AG10803 (cell line): Measurements from ENCODE around the gene UBP1.

Experiments
- DNase-seq: peaks from one replicate; pipeline ENCODE4 v3.0.0; 2010; ENCODE audit warnings: low read depth
- H3K4me3 ChIP-seq: 2 replicates; pipeline ENCODE4 v1.5.1; 2011; ENCODE audit warnings: mild to moderate bottlenecking, low read length, control low read depth
- CTCF ChIP-seq: conservative IDR thresholded peaks from 2 replicates; pipeline ENCODE4 v1.5.1; 2011; ENCODE audit warnings: mild to moderate bottlenecking, low read length, control low read depth, inconsistent platforms

Gene UBP1

GRCh38 chr3:33440328-33441224 lies at the start of gene UBP1:
UBP1 (minus strand) TSS chr3:33440405; CDS start chr3:33439848, 557 bp downstream.
- peak within 1 kb of the TSS; percentile 80 for H3K4me3 ChIP-seq
- peak; percentile 16; the same call in 1 of the 2 replicates for TF ChIP-seq CTCF
- peak; percentile 100 for DNase-seq

- TF ChIP-seq CTCF = no peak
- no peak for DNase-seq
- no peak overlapping the region for H3K4me3 ChIP-seq
These were observed 48.5 kb upstream of the UBP1 start for GRCh38 chr3:33488683-33489082.

DNA sequence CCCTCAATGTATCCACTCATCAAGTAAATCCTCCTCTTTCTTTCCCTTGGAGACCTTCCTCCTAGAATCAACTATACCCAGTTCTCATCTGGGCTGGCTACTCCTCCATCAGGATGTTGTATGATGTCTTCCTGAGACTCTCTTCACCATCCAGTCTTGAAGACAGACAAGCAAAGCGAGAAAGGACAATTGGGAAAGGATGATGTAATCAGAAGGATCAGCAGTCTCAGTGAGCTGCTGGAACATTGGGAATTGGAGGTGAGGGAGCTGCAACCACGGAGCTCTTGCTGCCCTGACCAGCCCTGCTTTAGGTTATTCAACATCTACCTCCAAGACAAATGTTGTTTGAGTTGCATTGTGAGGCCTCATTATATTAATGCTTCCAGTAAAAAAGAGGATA lies 48.0 kb upstream of the UBP1 start:
- TF ChIP-seq CTCF = no peak
- no peak overlapping the region for H3K4me3 ChIP-seq
- DNase-seq = no peak

GRCh38 chr3:33482111-33482521 lies 41.9 kb upstream of the UBP1 start:
- DNase-seq = peak; percentile 20
- no peak overlapping the region for H3K4me3 ChIP-seq

GRCh38 chr3:33474896-33475295 lies 34.7 kb upstream of the UBP1 start:
- no peak for DNase-seq

More at GRCh38 chr3:33482111-33482521, 41.9 kb upstream of the UBP1 start:
- TF ChIP-seq CTCF = no peak

DNA sequence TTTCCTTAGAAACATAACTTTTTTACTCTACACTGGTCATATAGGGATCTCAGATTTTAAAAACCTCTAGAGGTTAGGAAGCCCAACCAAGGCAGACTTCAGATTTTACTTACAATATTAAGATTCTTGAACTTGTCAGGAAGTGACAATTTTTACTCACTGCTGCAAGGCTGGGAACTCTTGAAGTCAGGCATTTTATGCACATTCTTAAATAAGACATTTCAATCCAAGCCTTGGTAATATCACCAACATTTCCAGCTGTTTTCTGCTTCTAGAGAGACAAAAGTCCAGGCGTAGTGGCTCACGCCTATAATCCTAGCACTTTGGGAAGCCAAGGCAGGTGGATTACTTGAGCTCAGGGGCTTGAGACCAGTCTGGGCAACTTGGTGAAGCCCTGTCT lies 33.6 kb upstream of the UBP1 start:
- DNase-seq = no peak
- H3K4me3 ChIP-seq = no peak overlapping the region
- TF ChIP-seq CTCF = no peak

More at GRCh38 chr3:33474896-33475295, 34.7 kb upstream of the UBP1 start:
- TF ChIP-seq CTCF = no peak
- no peak overlapping the region for H3K4me3 ChIP-seq

- no peak for DNase-seq
- no peak for TF ChIP-seq CTCF
- no peak overlapping the region for H3K4me3 ChIP-seq
These were observed 27.6 kb upstream of the UBP1 start for GRCh38 chr3:33467786-33468185.
